Middle frontal gyrus (tissue), 1 donor: ENCODE results near the gene IMMP2L.

ENCODE experiments used
- DNase-seq: peaks from one replicate; pipeline ENCODE4 v3.0.0-alpha.2; 2015; ENCODE audit warnings: low spot score; ENCODE audit errors: extremely low spot score

IMMP2L gene

DNA sequence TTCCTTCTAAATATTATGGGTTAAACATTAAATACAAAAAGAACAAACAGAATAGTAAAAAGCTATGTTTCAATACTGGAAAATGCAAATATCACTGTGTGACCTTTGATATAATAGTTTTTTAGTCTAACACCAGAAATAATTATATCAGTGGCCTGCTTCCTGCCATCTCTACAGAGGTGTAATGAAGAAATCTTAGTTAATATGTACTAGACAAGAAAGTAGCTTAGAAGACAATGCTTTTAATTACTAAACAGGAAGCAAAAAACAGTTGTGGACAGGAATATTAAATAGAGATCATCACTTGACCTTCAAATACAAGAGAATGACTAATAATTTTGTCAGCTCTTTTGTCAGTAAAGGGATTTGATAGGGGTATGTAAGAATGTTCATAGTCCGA is 518.7 kb downstream of the IMMP2L start:
- DNase-seq = no peak

DNA sequence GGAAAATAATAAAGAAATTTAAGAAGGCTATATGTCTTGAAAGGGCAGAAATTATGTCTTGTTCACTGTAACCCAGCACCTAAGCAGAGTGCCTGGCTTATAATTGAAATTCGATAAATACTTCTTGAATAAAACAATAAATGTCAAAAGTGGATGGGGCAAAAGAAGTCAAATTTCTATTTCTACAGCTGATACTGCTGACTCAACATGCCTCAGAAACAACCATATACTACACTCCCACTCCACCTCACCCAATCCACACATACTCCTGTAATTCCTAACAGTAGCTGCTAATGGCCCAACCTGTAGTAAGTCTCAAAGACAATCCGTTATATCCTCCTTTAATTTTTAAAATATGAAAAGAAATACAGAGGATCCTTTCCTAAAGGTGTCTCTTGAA is 519.5 kb downstream of the IMMP2L start:
- no peak for DNase-seq

DNA sequence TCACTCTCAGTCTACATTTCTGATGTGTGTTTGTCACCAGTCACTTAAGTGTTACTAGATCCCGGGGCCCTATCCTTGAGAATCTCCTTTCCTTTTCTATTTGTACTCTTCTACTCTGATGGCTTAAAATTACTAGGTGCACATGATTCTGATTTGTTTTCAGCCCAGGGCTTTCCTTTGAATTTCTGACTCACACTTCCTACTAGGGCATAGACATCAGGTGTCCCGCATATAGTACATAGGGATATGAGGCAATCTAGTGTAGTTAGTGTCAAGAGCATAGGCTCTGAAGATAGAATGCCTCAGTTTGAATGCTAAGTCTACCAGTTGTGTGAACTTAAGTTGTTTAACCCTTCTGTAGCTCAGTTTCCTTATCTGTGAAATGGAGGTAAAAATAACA is 520.7 kb downstream of the IMMP2L start:
- no peak for DNase-seq

DNA sequence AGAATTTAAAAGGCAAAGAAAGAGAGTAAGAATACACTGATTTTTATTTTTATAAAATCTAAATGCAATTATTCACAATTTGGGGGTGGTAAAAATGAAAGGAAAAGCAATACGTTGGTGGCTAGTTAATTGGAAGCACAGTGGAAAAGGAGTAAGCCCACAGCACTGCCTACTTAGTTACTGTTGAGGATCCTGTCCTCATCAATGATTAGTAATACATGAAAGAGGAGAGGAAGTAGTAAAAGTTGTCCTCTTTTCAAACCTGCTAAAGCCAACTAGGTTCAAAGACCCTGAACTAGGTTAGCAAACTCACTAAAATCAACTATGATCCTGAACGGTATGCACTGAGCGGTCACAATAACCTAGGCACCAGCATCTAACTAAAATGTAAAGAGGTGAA is 524.1 kb downstream of the IMMP2L start:
- no peak for DNase-seq

DNA sequence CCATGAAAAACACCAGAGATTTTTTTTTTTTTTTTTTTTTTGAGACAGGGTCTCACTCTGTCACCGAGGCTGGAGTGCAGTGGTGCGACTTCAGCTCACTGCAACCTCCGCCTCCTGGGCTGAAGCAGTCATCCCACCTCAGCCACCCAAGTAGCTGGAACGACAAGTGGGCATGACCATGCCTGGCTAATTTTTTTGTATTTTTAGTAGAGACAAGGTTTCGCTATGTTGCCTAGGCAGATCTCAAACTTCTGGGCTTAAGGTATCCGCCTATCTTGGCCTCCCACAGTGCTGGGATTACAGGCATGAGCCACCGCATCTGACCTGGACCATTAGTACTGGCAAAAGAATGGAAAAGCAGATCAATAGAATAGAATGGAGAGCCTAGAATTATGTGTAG is 530.4 kb downstream of the IMMP2L start:
- no peak for DNase-seq

DNA sequence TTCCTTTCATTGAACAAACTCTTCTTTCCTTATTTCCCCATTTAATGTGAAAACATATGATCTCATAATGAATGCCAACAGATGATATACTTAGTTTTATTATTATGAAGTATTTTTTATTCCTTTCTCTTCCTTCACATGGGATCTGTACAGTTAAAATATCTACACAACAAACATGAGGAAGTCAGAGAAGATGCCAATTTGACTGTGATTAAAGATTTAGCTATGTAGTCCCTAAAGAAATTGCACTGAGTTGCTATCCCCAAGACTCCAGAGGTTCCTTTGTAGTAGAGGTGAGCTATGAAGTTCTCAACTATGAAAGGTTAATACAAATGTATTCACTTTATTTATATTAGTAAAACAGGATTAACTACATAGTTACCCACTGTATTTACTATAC is 532.0 kb downstream of the IMMP2L start:
- no peak for DNase-seq

DNA sequence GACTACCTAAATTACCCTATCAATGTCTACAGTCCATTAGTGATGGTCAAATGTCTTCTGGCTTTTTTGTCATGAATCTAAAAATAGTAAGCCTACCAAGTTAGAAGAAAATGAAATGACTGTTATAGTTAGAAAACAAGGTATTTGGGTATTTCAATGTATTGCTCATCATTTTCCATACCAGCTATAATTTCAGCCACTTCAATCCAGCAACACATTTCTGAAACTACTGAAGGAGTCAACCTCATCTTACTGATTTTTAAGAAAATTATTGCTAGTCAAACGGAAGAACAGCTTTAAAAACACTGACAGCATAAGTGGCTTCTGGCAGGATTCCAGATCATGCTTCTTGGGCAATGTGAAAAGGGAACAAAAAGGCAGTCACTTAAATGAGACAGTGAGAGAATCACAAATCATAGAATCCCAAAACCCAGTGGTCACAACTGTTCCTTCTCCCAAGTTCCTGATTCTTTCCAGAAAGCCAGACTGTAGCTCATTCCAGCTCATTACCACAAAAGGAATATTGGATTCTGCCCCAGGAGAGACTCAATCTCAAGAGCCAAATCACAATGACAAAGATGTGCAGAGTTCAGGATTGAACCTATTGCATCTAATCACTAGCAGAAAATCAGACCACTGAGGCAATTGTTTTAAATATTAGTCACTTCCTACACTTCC is 532.6 kb downstream of the IMMP2L start:
- DNase-seq = no peak

DNA sequence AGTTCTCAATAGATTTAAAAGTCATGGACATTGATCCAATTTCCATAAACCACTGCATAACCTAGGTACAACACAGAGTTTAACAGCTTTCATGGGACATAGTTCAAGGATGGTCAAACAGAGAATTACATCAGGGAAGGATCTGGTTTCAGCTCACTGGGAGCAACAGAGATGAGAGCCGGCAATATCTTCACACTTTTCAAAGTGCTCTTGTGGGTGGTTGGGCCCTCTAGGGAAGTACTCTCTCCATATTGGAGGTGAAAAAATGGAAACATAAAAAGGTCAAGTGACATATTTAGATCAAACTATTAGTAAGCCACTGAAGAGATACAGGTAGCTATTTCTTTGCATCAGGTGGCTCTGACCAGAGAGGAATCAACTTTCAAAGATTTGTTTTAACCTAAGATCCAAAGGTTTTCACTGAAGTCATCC is 533.1 kb downstream of the IMMP2L start:
- no peak for DNase-seq

DNA sequence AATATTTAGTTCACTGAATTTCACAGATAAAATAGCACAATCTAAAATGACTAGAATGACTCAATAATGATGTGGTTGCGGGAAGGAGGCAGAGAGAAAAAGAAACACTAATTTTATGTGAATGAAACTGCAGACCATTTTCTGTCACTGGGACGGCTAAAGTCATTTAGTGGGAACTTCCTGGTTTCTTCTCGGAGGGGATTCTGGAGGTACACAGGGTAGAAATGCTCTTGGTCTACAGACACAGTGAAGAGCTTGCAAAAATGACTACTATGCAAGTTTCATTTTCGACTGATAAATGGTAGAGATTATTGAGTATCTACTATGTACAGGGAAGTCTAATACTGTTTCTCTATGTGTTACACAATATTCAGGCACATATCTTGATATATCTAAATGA is 534.9 kb downstream of the IMMP2L start:
- no peak for DNase-seq

DNA sequence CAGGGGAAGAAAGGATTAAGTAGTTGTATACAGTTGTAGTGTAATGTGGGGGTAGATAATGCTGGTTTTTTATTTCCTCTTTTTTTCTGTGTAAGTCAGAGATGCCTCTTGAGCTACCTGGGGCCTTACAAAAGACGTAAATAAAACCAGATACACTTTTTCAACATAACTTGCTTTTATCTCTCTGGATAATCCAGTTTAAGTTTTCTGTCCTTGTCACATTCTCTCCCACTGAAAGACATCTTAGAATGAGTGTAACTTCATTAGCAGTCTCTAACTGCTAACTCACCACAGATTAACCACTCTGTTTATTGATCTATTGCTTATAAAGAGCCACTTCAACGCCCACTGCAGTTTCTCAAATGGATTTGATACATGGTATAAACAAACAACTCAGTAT is 535.5 kb downstream of the IMMP2L start:
- DNase-seq = no peak

DNA sequence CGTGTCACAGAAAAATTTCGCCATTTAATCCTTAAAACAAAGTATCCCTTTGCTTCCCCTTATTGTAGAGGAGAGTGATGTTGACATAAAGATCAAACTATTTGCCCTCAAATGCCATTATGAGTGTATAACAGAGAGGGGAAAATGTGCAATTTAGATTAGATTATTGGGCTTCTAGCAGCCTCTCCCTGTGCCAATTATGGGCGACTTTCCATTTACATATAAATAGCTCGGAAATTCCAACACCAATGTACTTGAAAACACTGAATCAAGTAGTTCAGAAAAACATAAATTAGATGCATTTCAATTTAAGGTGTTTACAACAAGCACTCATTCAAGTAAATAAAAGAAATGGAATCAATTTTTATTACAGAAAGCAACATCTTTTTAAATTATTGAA is 535.9 kb downstream of the IMMP2L start:
- no peak for DNase-seq

DNA sequence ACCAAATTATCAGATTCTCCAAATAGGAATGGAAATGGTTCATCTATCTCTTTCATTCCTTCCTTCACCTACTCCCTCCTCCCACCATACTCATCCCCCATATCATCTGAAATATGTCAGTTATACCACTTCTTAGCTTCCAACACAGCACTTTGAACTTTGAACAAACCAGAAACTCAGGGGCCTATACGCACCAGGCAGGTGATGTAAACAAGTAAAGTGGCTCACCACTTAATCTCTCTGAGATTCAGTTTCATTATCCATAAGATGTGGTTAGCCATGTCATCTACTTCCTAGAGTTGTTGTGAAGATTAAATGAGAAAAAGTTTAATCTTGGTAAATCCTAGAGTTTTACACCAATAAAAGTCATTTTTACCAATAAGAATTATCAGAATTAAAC is 537.3 kb downstream of the IMMP2L start:
- no peak for DNase-seq

DNA sequence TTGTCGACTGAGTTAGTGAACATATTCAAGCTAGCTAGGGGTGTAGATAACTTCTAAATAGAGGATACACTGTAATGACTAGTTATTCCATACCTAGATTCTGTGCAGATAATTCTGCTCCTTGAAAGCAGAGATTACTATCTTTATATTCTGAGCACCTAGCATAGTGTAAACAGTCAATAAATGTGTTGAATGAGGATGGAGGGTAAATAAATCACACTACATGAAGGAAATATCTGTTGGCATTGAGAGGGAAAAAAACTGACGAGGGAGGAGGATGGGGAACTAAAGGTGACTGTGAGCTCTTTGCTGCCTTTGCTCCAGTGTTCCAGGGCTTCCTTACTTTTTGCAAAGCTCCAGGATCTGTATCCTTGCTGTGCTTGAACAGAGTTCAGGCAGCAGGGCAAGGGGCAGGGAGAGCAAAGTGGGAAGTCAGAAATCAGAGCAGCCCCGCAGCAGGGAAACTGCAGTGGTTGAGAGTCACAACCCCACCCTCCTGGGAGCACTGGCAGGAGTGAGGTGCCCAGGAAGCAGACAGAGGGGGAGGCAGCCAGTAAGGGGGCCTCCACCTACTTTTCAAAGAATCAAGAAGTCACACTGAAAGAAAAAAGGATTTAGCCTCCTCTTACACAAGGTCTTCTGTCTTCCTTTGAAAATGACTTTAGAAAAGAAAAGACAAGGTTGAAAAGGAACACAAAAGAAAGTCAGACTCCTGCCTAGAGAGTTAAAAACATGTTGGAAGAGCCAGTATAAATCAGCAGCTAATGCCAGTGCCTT is 543.1 kb downstream of the IMMP2L start:
- DNase-seq = no peak

DNA sequence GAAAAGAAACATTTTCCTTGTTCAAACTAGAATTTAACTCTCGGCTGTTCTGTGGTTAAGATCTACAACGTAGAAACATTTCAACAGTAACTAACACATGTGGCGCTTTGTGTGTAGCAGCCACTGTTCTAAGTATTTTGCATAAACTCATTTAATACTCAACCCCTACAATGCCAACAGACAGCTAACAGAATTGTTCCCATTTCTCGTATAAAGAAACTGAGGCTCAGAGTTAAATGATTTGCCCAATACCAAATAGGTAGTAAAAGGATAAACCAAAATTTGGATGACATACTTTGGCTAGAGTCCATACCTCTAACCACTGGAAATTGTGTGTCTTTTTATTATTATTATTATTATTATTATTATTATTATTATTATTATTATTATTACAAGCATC is 543.8 kb downstream of the IMMP2L start:
- no peak for DNase-seq

DNA sequence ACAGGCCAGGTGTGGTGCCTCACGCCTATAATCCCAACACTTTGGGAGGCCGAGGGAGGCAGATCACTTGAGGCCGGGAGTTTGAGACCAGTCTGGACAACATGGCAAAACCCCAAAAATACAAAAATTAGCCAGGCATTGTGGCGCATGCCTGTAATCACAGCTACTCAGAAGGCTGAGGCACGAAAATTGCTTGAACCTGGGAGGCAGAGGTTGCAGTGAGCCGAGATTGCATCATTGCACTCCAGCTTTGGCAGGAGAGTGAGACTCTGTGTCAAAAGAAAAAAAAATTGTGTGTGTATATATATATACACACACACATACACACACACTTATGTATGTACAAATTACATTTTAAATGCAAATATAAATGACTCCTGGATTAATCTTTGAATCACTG is 548.2 kb downstream of the IMMP2L start:
- no peak for DNase-seq

DNA sequence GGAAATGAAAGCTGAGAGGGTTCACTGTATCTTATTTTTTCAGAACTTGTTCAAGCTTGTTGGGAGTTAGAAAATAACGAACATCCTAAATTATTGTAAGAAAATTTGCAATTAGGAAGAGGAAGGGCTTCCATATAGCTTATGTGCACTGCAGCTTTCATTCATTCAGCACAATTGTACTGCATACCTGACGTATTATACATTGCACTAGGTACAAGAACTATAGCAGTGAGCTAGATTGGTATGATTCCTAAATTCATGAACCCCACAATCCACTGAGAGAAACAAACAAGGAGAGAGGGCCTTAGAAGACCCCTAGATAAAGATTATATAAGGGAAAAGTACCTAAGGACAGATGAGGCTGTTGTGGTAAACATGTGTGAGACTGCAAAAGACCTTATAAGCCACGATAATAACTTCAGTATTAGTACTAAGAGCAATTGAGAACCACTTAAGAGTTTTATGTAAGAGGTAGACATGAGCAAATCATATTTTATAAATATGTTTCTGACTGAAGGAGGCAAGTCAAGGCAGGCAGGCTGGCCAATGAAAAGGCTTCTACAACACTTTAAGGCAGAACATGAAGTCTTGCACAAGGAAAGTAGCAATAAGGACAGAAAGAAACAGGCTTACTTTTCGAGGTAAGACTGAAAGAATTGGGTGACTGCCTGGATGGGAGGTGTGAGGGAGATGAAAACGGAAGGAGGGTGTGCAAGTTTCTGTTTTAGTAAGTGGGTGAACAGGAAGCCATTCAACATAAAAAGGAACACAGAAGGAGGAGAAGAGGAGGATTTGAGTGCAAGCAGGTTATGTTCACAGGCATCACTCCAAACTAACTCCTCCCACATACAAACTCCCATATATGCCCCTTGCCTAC is 549.3 kb downstream of the IMMP2L start:
- no peak for DNase-seq

DNA sequence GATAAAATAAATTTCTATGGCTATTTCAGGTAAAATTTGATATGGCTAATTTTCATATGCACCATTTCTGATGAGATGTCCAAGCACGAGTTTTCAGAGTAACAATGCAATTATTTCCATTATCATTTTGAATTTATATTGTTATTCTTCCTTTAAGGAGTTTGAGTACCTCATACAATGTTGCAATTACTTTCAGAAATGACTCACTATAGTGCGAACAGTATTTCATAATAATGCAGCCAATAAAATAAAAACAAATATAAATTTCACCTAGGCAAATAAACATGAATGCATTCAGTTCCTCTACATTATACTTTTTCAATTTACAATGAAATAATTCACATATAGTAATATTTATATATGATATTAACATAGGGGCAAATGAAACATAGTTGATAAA is 550.1 kb downstream of the IMMP2L start:
- DNase-seq = no peak

DNA sequence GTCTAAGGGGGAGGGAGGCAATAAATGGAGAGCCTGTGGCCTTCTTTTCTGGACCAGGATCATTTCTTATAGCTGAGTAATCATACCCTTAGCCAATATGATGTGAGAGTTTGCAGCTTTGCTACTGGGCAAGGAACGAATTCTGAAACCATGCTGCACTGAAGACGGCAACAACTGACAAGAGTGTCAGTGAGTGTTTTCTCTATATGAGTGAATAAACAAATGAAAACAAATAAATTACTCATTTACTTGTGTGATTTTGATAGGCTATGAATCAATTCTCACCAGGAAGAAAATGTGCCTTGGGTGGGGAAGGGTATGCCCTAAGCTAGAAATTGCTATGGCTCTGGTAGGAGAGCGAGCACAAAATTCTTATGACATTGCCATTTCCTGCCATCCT is 550.8 kb downstream of the IMMP2L start:
- DNase-seq = no peak

DNA sequence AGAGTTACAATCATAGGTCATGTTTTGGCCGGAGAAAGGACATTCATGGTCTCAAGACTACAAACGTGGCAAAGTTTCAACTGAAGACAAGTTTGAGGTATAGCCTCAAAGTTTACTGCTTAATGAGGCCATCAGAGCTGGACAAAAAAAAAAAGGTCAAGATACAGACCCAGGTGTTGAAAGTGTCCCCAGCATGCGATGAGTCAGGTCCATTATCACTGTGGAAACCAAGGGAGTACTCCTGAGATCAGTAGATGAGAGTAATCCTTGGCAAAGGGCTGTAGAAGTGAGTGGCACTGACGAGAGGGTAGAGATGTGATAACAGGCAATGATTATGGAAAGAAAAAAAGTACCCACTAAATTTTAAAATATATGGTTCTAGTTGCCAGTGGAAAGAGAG is 551.5 kb downstream of the IMMP2L start:
- DNase-seq = no peak

DNA sequence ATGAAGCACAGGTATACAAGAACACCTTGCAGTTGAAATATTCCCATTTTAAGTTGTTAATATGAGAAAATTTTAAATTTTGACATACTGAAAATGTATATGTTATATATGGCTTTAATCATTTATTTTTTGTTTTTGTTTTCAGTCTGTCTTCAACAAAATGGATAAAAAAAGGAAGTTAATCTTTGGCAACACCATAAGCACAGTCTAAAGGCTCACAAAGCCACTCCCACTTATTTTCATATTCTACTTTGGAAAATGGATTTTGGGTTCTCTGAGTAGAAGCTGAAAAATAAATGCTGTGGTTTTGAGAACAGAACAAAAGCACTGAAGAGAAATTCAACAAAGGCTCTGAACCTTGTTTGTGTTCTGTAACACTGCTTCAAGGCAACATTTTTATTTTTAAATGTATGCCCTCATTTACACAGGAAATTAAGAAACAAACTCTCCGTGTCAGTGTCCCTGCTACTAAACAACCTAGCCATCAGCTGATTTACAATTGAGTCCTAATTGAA is 552.7 kb downstream of the IMMP2L start:
- DNase-seq = no peak

DNA sequence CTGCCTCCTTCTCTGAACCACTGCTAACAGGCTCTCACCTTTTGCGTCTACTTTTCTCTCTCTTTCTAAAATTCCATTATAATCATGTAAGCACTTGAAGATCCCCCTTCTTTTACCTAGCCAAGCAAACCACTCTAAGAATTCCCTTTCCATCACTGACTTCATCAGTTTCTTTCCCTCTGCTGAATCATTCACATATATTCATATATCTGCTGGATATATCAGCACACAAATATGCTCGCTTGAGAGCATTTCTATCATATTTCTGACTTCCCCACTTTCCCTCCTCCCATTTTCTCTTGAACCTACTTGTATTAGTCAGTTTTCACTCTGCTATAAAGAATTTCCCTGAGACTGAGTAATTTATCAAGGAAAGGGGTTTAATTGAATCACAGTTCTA is 555.6 kb downstream of the IMMP2L start:
- DNase-seq = no peak

DNA sequence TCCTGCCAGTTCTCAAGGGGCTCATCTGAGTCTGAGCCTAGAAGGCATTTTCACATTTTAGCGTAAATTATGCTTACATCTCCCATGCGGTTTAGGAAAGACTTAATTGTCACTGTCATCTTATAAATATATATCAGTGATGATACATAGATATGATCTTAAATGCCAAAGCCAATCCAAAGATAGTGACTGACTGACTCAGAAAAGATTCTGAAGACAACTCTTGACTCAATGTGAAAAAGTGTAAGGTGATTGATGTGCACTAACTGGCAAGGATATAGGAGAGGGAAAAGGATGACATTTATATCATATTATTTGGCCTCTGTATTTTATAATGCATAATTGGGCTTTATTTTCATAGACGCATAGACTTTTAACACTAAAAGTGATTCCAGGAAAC is 556.3 kb downstream of the IMMP2L start:
- DNase-seq = no peak
